DND-41 (cell line): ENCODE results near the gene FAM222A.

Source experiments
- ATAC-seq: fragments of 200-7000 bp; cut with Tn5 transposase; 3 replicates; pipeline ENCODE4 v1.9.1; 2021; ENCODE audit warnings: low read depth; ENCODE audit not compliant: insufficient read depth
- DNase-seq: peaks from one replicate; pipeline ENCODE4 v3.0.0-alpha.2; 2020
- H2AFZ ChIP-seq: 2 replicates; pipeline ENCODE4 v1.6.0; 2012; ENCODE audit warnings: low read depth, low read length
- H3K27ac ChIP-seq: 2 replicates; pipeline ENCODE4 v1.5.1; 2012; ENCODE audit warnings: low read length, inconsistent platforms
- H3K27me3 ChIP-seq: fragments of 200-600 bp; sonication (generic); 2 replicates; pipeline ENCODE4 v1.6.0; 2012; ENCODE audit warnings: low read length, mild to moderate bottlenecking, inconsistent platforms; ENCODE audit not compliant: insufficient read depth, poor library complexity
- H3K36me3 ChIP-seq: 2 replicates; pipeline ENCODE4 v1.5.1; 2012; ENCODE audit warnings: low read length, inconsistent platforms; ENCODE audit not compliant: insufficient read depth
- H3K4me1 ChIP-seq: 2 replicates; pipeline ENCODE4 v1.5.1; 2012; ENCODE audit warnings: mild to moderate bottlenecking, low read length; ENCODE audit not compliant: insufficient read depth
- H3K4me2 ChIP-seq: 2 replicates; pipeline ENCODE4 v1.6.0; 2012; ENCODE audit warnings: mild to moderate bottlenecking, moderate library complexity, low read length, inconsistent platforms; ENCODE audit not compliant: insufficient read depth
- H3K4me3 ChIP-seq, 2 experiments: fragments of 200-600 bp in 1 of 2; shearing (Covaris generic) in 1 of 2; 2 replicates each; pipeline ENCODE4 v1.5.1; 2012 to 2016; ENCODE audit warnings: inconsistent platforms in 2 of 2, low read length in 2 of 2, mild to moderate bottlenecking in 2 of 2, low read depth in 1 of 2, moderate library complexity in 1 of 2
- H3K79me2 ChIP-seq: 2 replicates; pipeline ENCODE4 v1.6.0; 2012; ENCODE audit warnings: low read length, inconsistent platforms; ENCODE audit not compliant: insufficient read depth
- H3K9ac ChIP-seq: 2 replicates; pipeline ENCODE4 v1.6.0; 2012; ENCODE audit warnings: low read depth, mild to moderate bottlenecking, inconsistent platforms, low read length, moderate library complexity
- H3K9me3 ChIP-seq: 2 replicates; pipeline ENCODE4 v1.5.1; 2012; ENCODE audit warnings: low read length, moderate library complexity, mild to moderate bottlenecking, inconsistent platforms; ENCODE audit not compliant: insufficient read depth, severe bottlenecking
- H4K20me1 ChIP-seq: 2 replicates; pipeline ENCODE4 v1.6.0; 2012; ENCODE audit warnings: low read length; ENCODE audit not compliant: insufficient read depth
- CTCF ChIP-seq: IDR thresholded peaks from 2 replicates; pipeline ENCODE4 v1.5.1; 2012; ENCODE audit warnings: borderline replicate concordance, low read length, moderate library complexity, mild to moderate bottlenecking; ENCODE audit not compliant: poor library complexity, severe bottlenecking; ENCODE audit errors: extremely low read depth
- EZH2 ChIP-seq: IDR thresholded peaks from 3 replicates; pipeline ENCODE4 v1.6.1; 2012; ENCODE audit warnings: borderline replicate concordance, low read depth, mild to moderate bottlenecking, moderate library complexity, low read length, inconsistent platforms; ENCODE audit not compliant: severe bottlenecking

The FAM222A gene

GRCh38 chr12:109706398-109706746 is 7.3 kb upstream of the FAM222A start:
- no peaks in the 10 kb centered on the region for H3K36me3 ChIP-seq
- ATAC-seq (no peak), DNase-seq (no peak)
- H3K4me1 ChIP-seq = no peaks in the 10 kb centered on the region
- H3K27me3 ChIP-seq = peaks cover 7% of the 10 kb centered on the region
- no peak overlapping the region for H3K4me3 ChIP-seq
- H2AFZ ChIP-seq = no peak overlapping the region
- H4K20me1 ChIP-seq = no peaks in the 10 kb centered on the region
- H3K27ac ChIP-seq = no peak overlapping the region
- no peak overlapping the region for H3K4me2 ChIP-seq
- no peak overlapping the region for H3K9ac ChIP-seq
- TF ChIP-seq EZH2 = no peak
- TF ChIP-seq CTCF = no peak
- H3K9me3 ChIP-seq = no peaks in the 10 kb centered on the region
- no peaks in the 10 kb centered on the region for H3K79me2 ChIP-seq

- TF ChIP-seq EZH2 (no peak), CTCF (no peak)
- no peak overlapping the region for H2AFZ ChIP-seq
- H3K4me3 ChIP-seq = no peak overlapping the region
- H3K9ac ChIP-seq = no peak overlapping the region
- no peak for ATAC-seq
- no peaks in the 10 kb centered on the region for H3K79me2 ChIP-seq
- no peak overlapping the region for H3K27ac ChIP-seq
- no peak overlapping the region for H3K4me2 ChIP-seq
- peaks cover 5% of the 10 kb centered on the region for H3K27me3 ChIP-seq
- no peaks in the 10 kb centered on the region for H3K4me1 ChIP-seq
- no peak for DNase-seq
- no peaks in the 10 kb centered on the region for H3K9me3 ChIP-seq
- no peaks in the 10 kb centered on the region for H4K20me1 ChIP-seq
- H3K36me3 ChIP-seq = no peaks in the 10 kb centered on the region
Measured at GRCh38 chr12:109706747-109707469, 6.7 kb upstream of the FAM222A start.

- no peak overlapping the region for H3K4me3 ChIP-seq
- no peaks in the 10 kb centered on the region for H3K4me1 ChIP-seq
- H2AFZ ChIP-seq = no peak overlapping the region
- no peaks in the 10 kb centered on the region for H4K20me1 ChIP-seq
- no peak for DNase-seq
- ATAC-seq = no peak
- H3K9ac ChIP-seq = no peak overlapping the region
- H3K4me2 ChIP-seq = no peak overlapping the region
- TF ChIP-seq EZH2 = no peak
- TF ChIP-seq CTCF = no peak
- no peaks in the 10 kb centered on the region for H3K9me3 ChIP-seq
- peaks cover under 1% of the 10 kb centered on the region for H3K27me3 ChIP-seq
- no peak overlapping the region for H3K27ac ChIP-seq
- no peaks in the 10 kb centered on the region for H3K79me2 ChIP-seq
- H3K36me3 ChIP-seq = no peaks in the 10 kb centered on the region
Measured at GRCh38 chr12:109707470-109707821, 6.2 kb upstream of the FAM222A start.
